Effector CD8-positive, alpha-beta T cell (primary cell): ENCODE data around the gene LOC101059915.
"Not testable (repeated sequence)": the region's sequence is repeated elsewhere in the genome, so short reads cannot be mapped to it uniquely, and the experiment has no call there.

Source experiments
- DNase-seq: peaks from one replicate; lab custom pipeline; 2025; lab: John Stamatoyannopoulos, UW

The LOC101059915 gene

GRCh38 chrX:71640002-71640401 lies 27.3 kb upstream of the LOC101059915 start:
- no peak for DNase-seq

DNA sequence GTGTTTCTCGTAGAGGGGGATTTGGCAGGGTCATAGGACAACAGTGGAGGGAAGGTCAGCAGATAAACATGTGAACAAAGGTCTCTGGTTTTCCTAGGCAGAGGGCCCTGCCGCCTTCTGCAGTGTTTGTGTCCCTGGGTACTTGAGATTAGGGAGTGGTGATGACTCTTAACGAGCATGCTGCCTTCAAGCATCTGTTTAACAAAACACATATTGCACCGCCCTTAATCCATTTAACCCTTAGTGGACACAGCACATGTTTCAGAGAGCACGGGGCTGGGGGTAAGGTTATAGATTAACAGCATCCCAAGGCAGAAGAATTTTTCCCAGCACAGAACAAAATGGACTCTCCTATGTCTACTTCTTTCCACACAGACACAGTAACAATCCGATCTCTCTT lies 22.9 kb upstream of the LOC101059915 start:
- not testable (repeated sequence) for DNase-seq

DNA sequence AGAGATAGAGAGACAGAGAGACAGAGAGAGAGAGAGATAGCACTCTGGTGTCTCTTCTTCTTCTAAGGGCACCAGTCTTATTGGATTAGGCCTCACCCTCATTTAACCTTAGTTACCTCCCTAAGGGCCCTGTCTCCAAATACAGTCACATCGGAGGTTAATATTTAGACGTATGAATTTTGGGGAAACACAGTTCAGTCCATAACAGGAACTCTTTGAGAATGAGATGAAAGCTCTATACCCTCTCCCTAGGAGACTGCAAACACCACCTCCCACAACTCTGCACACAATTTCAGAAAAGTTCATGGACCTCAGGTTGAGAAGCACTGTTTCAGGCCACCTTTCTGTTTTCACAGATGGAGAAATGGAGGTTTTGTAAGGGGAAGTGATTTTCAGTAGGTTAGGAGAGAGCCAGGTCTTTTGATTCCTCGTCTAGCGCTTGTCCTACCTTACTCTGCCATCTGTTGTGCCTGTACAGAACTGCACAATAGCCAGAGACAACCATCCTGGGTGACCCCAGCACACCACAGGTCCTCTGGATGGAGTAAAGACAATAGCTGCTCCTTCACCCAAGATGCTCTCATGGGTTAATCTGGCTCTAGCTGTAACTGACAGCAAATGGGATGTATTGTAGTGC lies 16.9 kb upstream of the LOC101059915 start:
- DNase-seq, result no peak

DNA sequence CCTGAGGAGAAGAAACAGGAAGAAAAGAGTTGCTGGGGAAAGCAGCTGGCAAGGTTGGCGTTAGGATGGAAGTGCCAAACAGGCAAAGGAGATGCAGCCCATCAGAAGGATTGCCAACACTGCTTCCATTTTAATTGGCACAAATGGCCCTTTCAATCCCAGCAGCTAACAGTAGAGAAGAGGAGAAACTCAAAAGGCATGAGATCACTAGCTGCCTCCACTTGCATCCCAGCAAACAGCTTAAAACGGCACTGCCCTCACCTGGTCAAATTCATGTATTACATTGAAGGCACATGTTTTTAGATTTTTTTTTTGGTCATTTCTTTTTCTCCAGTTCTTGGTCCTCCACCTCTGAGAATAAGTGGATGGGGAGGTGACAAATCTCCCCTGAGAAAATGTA lies 14.9 kb upstream of the LOC101059915 start:
- peak; percentile 14 for DNase-seq

DNA sequence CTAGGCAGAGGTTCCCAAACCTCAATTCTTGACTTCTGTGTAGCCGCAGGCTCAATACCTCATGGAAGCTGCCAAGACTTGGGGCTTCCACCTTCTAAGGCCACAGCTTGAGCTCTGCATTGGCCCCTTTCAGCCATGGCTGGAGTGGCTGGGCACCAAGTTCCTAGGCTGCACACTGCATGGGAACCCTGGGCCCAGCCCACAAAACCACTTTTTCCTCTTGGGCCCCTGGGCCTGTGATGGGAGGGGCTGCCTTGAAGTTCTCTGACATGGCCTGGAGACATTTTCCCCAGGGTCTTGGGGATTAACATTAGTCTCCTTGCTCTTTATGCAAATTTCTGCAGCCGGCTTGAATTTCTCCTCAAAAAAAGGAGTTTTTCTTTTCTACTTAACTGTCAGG lies 14.0 kb upstream of the LOC101059915 start:
- DNase-seq, result no peak

- no peak for DNase-seq
Observed at GRCh38 chrX:71657267-71657666, 10.1 kb upstream of the LOC101059915 start.

- no peak for DNase-seq
Observed at GRCh38 chrX:71659342-71659741, 8.0 kb upstream of the LOC101059915 start.

DNA sequence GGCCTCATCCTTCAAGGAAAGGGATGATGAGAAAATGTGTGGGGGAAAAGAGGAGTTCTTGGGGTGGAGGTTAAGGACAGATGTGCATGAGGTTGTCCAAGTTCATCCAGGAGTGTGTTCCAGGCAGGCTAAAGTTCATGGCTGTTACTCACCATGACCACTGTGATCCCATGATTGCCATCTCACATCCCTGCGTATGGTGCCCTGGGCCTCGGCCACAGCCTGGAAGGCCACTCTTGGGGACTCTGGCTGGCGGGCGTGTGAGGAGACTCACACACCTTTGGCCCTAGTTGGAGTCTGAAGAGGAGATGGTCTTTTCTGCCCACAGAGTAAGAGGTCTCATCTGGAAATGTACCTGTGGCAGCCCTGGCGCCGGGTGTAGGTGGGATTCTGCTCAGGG lies 7.4 kb upstream of the LOC101059915 start:
- no peak for DNase-seq

DNA sequence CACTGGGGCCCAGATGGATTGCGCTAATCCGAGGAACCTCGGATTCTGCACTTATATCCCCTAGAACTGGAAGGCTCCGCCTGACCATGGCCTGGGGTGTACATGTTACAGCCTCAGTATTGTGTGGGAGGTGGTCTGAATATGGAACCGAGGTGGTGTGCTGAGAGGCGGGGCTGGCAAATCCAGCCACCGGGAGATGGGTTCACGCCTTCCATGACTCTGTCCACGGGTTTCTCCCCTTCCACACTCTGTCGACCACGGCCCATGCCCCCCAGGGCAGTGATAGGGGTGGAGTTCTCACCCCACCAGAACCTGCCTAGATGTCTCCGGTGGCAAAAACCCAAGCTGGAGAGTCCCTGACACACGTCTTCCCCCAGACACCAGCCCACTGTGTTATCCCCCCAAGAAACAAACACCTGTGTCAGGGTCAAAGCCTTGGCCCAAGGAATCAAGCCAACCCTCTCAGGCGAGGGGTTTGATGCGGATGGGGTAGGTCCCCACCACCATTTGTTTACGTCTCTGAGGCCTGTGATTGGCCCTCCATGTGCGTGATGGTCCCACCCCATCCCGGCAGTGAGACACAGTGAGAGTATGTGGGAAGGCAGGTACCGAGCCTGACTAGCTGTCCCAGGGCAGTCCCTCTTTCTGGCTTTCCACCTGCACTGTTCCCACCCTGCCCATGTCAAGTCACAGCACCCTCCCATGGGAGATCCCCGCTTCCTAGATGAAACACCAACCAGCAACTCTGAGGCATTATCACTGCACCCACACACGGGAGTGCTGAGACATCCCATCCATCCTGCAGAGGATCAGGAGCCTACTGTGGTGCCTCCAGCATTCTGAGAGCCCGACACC lies 6.6 kb upstream of the LOC101059915 start:
- no peak for DNase-seq

GRCh38 chrX:71661919-71662318 lies 5.4 kb upstream of the LOC101059915 start:
- DNase-seq, result no peak

DNA sequence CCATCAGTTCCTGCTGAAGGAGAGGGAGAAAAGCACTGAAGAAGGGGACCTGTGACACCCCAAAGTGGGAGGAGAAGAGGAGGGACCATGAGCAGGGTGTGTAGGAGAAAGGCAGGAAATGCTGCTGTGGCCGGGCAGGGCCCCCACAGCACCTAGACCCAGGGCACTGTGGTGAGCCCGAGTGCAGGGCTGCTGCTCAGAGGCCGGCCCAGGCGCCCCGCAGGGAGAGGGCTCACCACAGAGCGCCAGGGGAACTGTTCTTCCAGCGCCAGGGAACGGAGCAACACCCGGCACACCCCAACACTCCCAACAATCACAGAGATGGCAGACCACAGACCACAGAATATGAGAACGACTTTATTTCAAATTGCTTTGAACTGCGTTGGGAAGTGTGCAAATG lies 4.7 kb upstream of the LOC101059915 start:
- not testable (repeated sequence) for DNase-seq

- peak; percentile 8 for DNase-seq
Observed at GRCh38 chrX:71663238-71663637, 4.1 kb upstream of the LOC101059915 start.

- not testable (repeated sequence) for DNase-seq
Observed at GRCh38 chrX:71664202-71664601, 3.1 kb upstream of the LOC101059915 start.

DNA sequence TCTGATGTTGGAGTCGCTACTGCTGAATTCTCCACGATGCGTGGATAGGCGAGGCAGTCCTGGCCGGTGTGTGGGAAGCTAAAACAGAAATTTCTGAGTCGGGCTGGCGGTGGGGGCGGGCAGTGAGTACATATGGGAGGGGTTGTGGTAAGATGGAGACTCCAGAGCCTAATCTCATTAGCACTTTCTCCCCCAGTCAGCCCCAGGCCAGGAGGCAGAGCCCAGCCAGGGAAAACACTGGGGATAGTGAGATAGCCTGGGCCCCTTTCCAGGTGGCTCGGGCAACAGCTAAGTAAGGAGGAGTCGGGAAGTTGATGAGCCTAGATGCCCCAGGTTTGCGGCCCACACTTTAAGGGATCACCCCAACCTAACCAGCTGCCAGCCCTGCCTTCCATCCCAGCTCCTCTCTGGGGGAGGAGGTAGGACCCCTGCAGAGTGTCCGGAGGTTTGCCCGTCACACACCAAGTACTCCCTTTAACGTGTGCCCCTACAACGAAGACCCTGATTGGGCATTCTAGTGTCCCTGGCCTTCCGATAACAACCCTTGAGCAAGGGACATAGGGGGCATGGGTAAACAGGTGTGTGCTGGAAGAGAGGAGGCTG lies 2.4 kb upstream of the LOC101059915 start:
- no peak for DNase-seq

- no peak for DNase-seq
Observed at GRCh38 chrX:71665747-71666146, 1.6 kb upstream of the LOC101059915 start.

- DNase-seq, result no peak
Observed at GRCh38 chrX:71666240-71667223, 814 bp upstream of the LOC101059915 start.

DNA sequence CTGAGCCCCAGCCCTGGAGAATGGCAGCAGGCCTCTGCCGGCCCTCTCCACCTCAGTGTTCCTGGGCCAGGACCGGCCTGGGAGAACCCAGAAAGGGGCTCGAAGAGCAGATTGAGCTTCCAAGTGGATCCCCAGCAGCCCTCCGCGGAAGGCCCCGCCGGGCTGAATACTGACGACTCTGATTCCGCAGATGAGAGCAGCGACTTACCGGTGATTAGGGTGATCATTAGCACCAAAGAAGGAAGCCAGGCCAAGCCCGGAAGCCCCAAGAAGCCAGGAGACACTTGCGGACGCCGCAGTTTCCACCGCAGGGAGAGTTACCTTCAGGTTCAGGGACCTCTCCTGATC lies 876 bp downstream of the LOC101059915 start:
- no peak for DNase-seq

GRCh38 chrX:71669492-71669891 lies 2.1 kb downstream of the LOC101059915 start:
- no peak for DNase-seq

- peak; percentile 2 for DNase-seq
Observed at GRCh38 chrX:71669947-71670346, 2.6 kb downstream of the LOC101059915 start.

- no peak for DNase-seq
Observed at GRCh38 chrX:71671043-71671780, 3.9 kb downstream of the LOC101059915 start.

- DNase-seq, result no peak
Observed at GRCh38 chrX:71671938-71672337, 4.6 kb downstream of the LOC101059915 start.
